H1 (cell line): Measurements from ENCODE around the gene RIMBP2. TPM values are rescaled to one million over a fixed set of nuclear protein-coding genes. Genes with fewer than 3 reads are reported as not detected.

Experiments
- CTCF ChIA-PET: fragments of 300-600 bp; sonication (Branson Sonifier 250); formaldehyde crosslinking; loops from one replicate; lab custom pipeline; 2021; ENCODE audit not compliant: partially characterized antibody; lab: Charles Lee
- POLR2A ChIA-PET: fragments of 300-600 bp; sonication (Branson Sonifier 250); formaldehyde crosslinking; loops from one replicate; lab custom pipeline; 2021; ENCODE audit warnings: inconsistent platforms; ENCODE audit not compliant: partially characterized antibody; lab: Charles Lee
- DNase-seq, 2 experiments: peaks; one replicate each; pipeline versions ENCODE4 v3.0.0 to v3.0.0-alpha.2; 2010 to 2022; ENCODE audit warnings: low spot score in 2 of 2, low read depth in 1 of 2, mixed read lengths in 1 of 2
- FAIRE-seq: peaks from 2 replicates; lab custom pipeline; 2011; peaks lifted over from hg19 to GRCh38; lab: Jason Lieb, UNC
- H2AFZ ChIP-seq: 2 replicates; pipeline ENCODE4 v1.8.1; 2012; ENCODE audit warnings: low read length, inconsistent platforms
- H2AK5ac ChIP-seq: 2 replicates; pipeline ENCODE4 v1.6.1; 2013; ENCODE audit warnings: low read depth, low read length
- H2BK120ac ChIP-seq: replicated peaks from 2 replicates; pipeline ENCODE3; 2013; ENCODE audit warnings: low read depth, low read length, inconsistent platforms
- H2BK12ac ChIP-seq: 2 replicates; pipeline ENCODE4 v1.6.1; 2013; ENCODE audit warnings: low read depth, low read length
- H2BK15ac ChIP-seq: 2 replicates; pipeline ENCODE4 v1.6.1; 2013; ENCODE audit warnings: low read length
- H2BK20ac ChIP-seq: 2 replicates; pipeline ENCODE4 v1.6.1; 2013; ENCODE audit warnings: low read length
- H2BK5ac ChIP-seq: 2 replicates; pipeline ENCODE4 v1.6.1; 2013; ENCODE audit warnings: low read depth, low read length
- H3K14ac ChIP-seq: 2 replicates; pipeline ENCODE4 v1.6.1; 2013; ENCODE audit warnings: inconsistent platforms; ENCODE audit not compliant: insufficient read length
- H3K18ac ChIP-seq: 2 replicates; pipeline ENCODE4 v1.6.1; 2013; ENCODE audit warnings: low read length; ENCODE audit errors: extremely low read depth
- H3K23ac ChIP-seq: 2 replicates; pipeline ENCODE4 v1.6.1; 2013; ENCODE audit warnings: inconsistent platforms; ENCODE audit not compliant: insufficient read length
- H3K23me2 ChIP-seq: 2 replicates; pipeline ENCODE4 v1.6.1; 2013; ENCODE audit warnings: low read depth, low read length
- H3K27ac ChIP-seq: 2 replicates; pipeline ENCODE4 v1.6.1; 2011; ENCODE audit warnings: low read depth, low read length, inconsistent platforms
- H3K27me3 ChIP-seq, 4 experiments: replicated peaks in 1 of 4; 1 replicate in 1 of 4; 2 replicates in 3 of 4; pipeline versions ENCODE4 v1.6.1 to v1.8.1; 2011 to 2013; ENCODE audit warnings: low read length in 3 of 4, mild to moderate bottlenecking in 3 of 4, inconsistent platforms in 2 of 4, mixed read lengths in 2 of 4, moderate library complexity in 1 of 4; ENCODE audit not compliant: control insufficient read depth in 3 of 4, insufficient read depth in 3 of 4; ENCODE audit errors: extremely low read depth in 1 of 4
- H3K36me3 ChIP-seq, 4 experiments: 2 replicates each; pipeline versions ENCODE4 v1.6.1 to v1.8.1; 2011 to 2013; ENCODE audit warnings: mild to moderate bottlenecking in 4 of 4, low read length in 3 of 4, moderate library complexity in 2 of 4, control low read depth in 1 of 4, inconsistent platforms in 1 of 4; ENCODE audit not compliant: insufficient read depth in 4 of 4, control insufficient read depth in 2 of 4
- H3K4ac ChIP-seq: replicated peaks from 2 replicates; pipeline ENCODE3; 2013; ENCODE audit warnings: low read length, low read depth, mixed read lengths, inconsistent platforms; ENCODE audit not compliant: insufficient read length
- H3K4me1 ChIP-seq, 4 experiments: replicated peaks in 1 of 4; 1 replicate in 1 of 4; 2 replicates in 3 of 4; pipeline versions ENCODE4 v1.6.1 to v1.8.1; 2011 to 2013; ENCODE audit warnings: low read length in 3 of 4, inconsistent platforms in 2 of 4, mixed read lengths in 1 of 4; ENCODE audit not compliant: insufficient read depth in 4 of 4, control insufficient read depth in 3 of 4
- H3K4me2 ChIP-seq, 2 experiments: 2 replicates each; pipeline versions ENCODE4 v1.6.1 to v1.8.1; 2011 to 2013; ENCODE audit warnings: low read depth in 2 of 2, low read length in 2 of 2, control low read depth in 1 of 2, inconsistent platforms in 1 of 2, mild to moderate bottlenecking in 1 of 2; ENCODE audit not compliant: insufficient read depth in 1 of 2
- H3K4me3 ChIP-seq, 4 experiments: fragments of 200-600, 300-600 bp in 1 of 4; sonication (generic), shearing (Covaris generic), sonication (Bioruptor Twin) in 1 of 4; 2 replicates each; pipeline versions ENCODE4 v1.5.1 to v1.8.1; 2011 to 2016; ENCODE audit warnings: low read length in 4 of 4, low read depth in 3 of 4, control low read depth in 2 of 4, inconsistent platforms in 2 of 4, mild to moderate bottlenecking in 2 of 4, mixed read lengths in 1 of 4, moderate library complexity in 1 of 4; ENCODE audit not compliant: insufficient read depth in 2 of 4; ENCODE audit errors: extremely low read depth in 1 of 4
- H3K56ac ChIP-seq: replicated peaks from 2 replicates; pipeline ENCODE3; 2013; ENCODE audit warnings: low read depth, mild to moderate bottlenecking, mixed read lengths, low read length, inconsistent platforms; ENCODE audit not compliant: insufficient read length
- H3K79me1 ChIP-seq: 2 replicates; pipeline ENCODE4 v1.6.1; 2013; ENCODE audit warnings: low read depth, low read length, control low read depth
- H3K79me2 ChIP-seq, 2 experiments: 2 replicates each; pipeline versions ENCODE4 v1.6.1 to v1.8.1; 2012 to 2013; ENCODE audit warnings: low read length in 2 of 2, mild to moderate bottlenecking in 2 of 2, inconsistent platforms in 1 of 2; ENCODE audit not compliant: insufficient read depth in 2 of 2, control insufficient read depth in 1 of 2
- H3K9ac ChIP-seq, 4 experiments: replicated peaks in 1 of 4; 1 replicate in 1 of 4; 2 replicates in 3 of 4; pipeline versions ENCODE4 v1.6.1 to v1.8.1; 2011 to 2013; ENCODE audit warnings: low read depth in 3 of 4, low read length in 3 of 4, control low read depth in 2 of 4, mild to moderate bottlenecking in 2 of 4, moderate library complexity in 2 of 4, inconsistent platforms in 1 of 4; ENCODE audit errors: extremely low read depth in 1 of 4
- H3K9me3 ChIP-seq, 2 experiments: 2 replicates each; pipeline versions ENCODE4 v1.6.1 to v1.8.1; 2012 to 2013; ENCODE audit warnings: mild to moderate bottlenecking in 2 of 2, moderate library complexity in 2 of 2, control low read depth in 1 of 2, inconsistent platforms in 1 of 2, low read depth in 1 of 2, low read length in 1 of 2, mixed read lengths in 1 of 2; ENCODE audit not compliant: insufficient read depth in 2 of 2
- H4K20me1 ChIP-seq, 2 experiments: replicated peaks in 1 of 2; 2 replicates each; pipeline versions ENCODE3 to v1.8.1; 2011 to 2013; ENCODE audit warnings: inconsistent platforms in 2 of 2, low read length in 2 of 2, mild to moderate bottlenecking in 1 of 2; ENCODE audit not compliant: insufficient read depth in 2 of 2, control insufficient read depth in 1 of 2
- H4K5ac ChIP-seq: 2 replicates; pipeline ENCODE4 v1.6.1; 2013; ENCODE audit warnings: low read length, low read depth, mixed read lengths, inconsistent platforms; ENCODE audit not compliant: insufficient read length
- H4K8ac ChIP-seq: 2 replicates; pipeline ENCODE4 v1.8.0; 2013; ENCODE audit warnings: mild to moderate bottlenecking, moderate library complexity, low read length, inconsistent platforms; ENCODE audit not compliant: insufficient read depth; ENCODE audit errors: extremely low read depth
- H4K91ac ChIP-seq: replicated peaks from 2 replicates; pipeline ENCODE3; 2013; ENCODE audit warnings: low read length, mixed read lengths, inconsistent platforms; ENCODE audit not compliant: insufficient read length
- BACH1 ChIP-seq: IDR thresholded peaks from 2 replicates; pipeline ENCODE4 v1.6.1; 2012; ENCODE audit warnings: low read length, improper control_type of control experiment
- CBX5 ChIP-seq: fragments of 300-800, 300-1000 bp; sonication (generic); IDR thresholded peaks from 2 replicates; pipeline ENCODE4 v1.7.1; 2016; ENCODE audit warnings: antibody characterized with exemption, low read length, low read depth
- E2F6 ChIP-seq: IDR thresholded peaks from 2 replicates; pipeline ENCODE4 v1.6.1; 2012; ENCODE audit warnings: inconsistent platforms
- EP300 ChIP-seq, 2 experiments: IDR thresholded peaks; 1 replicate in 1 of 2; 2 replicates in 1 of 2; pipeline ENCODE4 v1.6.1; 2011 to 2012; ENCODE audit warnings: low read depth in 2 of 2, low read length in 2 of 2, mild to moderate bottlenecking in 2 of 2, borderline replicate concordance in 1 of 2, inconsistent platforms in 1 of 2, moderate library complexity in 1 of 2
- GABPA ChIP-seq: IDR thresholded peaks from 2 replicates; pipeline ENCODE4 v1.6.1; 2011; ENCODE audit warnings: mild to moderate bottlenecking, low read length, moderate library complexity, borderline replicate concordance; ENCODE audit not compliant: insufficient read depth
- HDAC2 ChIP-seq, 2 experiments: fragments of 300-600 bp in 1 of 2; sonication (generic) in 1 of 2; IDR thresholded peaks; 2 replicates each; pipeline ENCODE4 v1.6.1; 2011 to 2012; ENCODE audit warnings: low read depth in 2 of 2, low read length in 2 of 2, mild to moderate bottlenecking in 2 of 2, moderate library complexity in 2 of 2, borderline replicate concordance in 1 of 2, inconsistent platforms in 1 of 2
- MAX ChIP-seq: IDR thresholded peaks from 2 replicates; pipeline ENCODE4 v1.6.1; 2012; ENCODE audit warnings: inconsistent platforms
- PHF8 ChIP-seq: fragments of 200-600 bp; sonication (generic); conservative IDR thresholded peaks from 2 replicates; pipeline ENCODE4 v1.7.1; 2012; ENCODE audit warnings: low read depth, mild to moderate bottlenecking, inconsistent platforms, low read length, moderate library complexity
- POLR2A ChIP-seq, 2 experiments: IDR thresholded peaks; 1 replicate in 1 of 2; 2 replicates in 1 of 2; pipeline ENCODE4 v1.6.1; 2011; ENCODE audit warnings: low read depth in 2 of 2, low read length in 2 of 2, mild to moderate bottlenecking in 2 of 2; ENCODE audit errors: control extremely low read depth in 1 of 2
- RAD21 ChIP-seq, 2 experiments: IDR thresholded peaks in 1 of 2; conservative IDR thresholded peaks in 1 of 2; 2 replicates each; pipeline ENCODE4 v1.6.1; 2011; ENCODE audit warnings: low read depth in 2 of 2, low read length in 2 of 2, improper control_type of control experiment in 1 of 2, inconsistent platforms in 1 of 2, mild to moderate bottlenecking in 1 of 2, moderate library complexity in 1 of 2
- SIRT6 ChIP-seq: IDR thresholded peaks from one replicate; pipeline ENCODE4 v1.7.1; 2012; ENCODE audit warnings: low read length, inconsistent platforms
- SP2 ChIP-seq: IDR thresholded peaks from 2 replicates; pipeline ENCODE4 v1.6.1; 2012; ENCODE audit warnings: mild to moderate bottlenecking, low read length, inconsistent platforms
- SRF ChIP-seq: IDR thresholded peaks from 2 replicates; pipeline ENCODE4 v1.6.1; 2011; ENCODE audit warnings: mild to moderate bottlenecking, low read depth, low read length, moderate library complexity
- WGBS, 2 experiments: shearing (Covaris generic) in 1 of 2; methylation state at CpG; one replicate each; pipeline versions ENCODE4 v1.1.6 to v1.1.7; 2013 to 2015; ENCODE audit warnings: low lambda C conversion rate in 2 of 2, mixed read lengths in 2 of 2, inconsistent platforms in 1 of 2, low coverage in 1 of 2, missing lambda C conversion rate in 1 of 2; ENCODE audit not compliant: insufficient replicate concordance in 2 of 2, insufficient coverage in 1 of 2, insufficient read length in 1 of 2; ENCODE audit errors: extremely low coverage in 1 of 2, missing lambda C conversion rate in 1 of 2; 5-methylcytosine and 5-hydroxymethylcytosine counted together
- polyA plus RNA-seq, 7 experiments: library from polyadenylated mRNA; depleted of rRNA in 3 of 7; stranded (reverse) in 5 of 7; unstranded in 2 of 7; fragments of >200 nt in 5 of 7; fragments of 200-250 nt in 2 of 7; gene quantifications; 1 replicate in 5 of 7; 2 replicates in 1 of 7; 4 replicates in 1 of 7; pipeline versions ENCODE4 v1.2.1 to v1.2.3, GENCODE V29; 2011 to 2013; ENCODE audit warnings: missing spikeins in 2 of 7, mixed read lengths in 2 of 7
- total RNA-seq: library from RNA; stranded (reverse); fragmentation: NEBNext Ultra II Directional; extraction: Animal tissue kit (Norgen Biotek cat#: 25700); gene quantifications from 2 replicates; pipeline ENCODE4 v1.2.1, GENCODE V29; 2021

Gene RIMBP2
- total and polyA plus RNA-seq, 2 of the 8 experiments (the other 6 are each of a cell fraction or from before 2014, with no cell fraction given): 0.18 to 0.65 TPM

GRCh38 chr12:130628304-130628703 is 87.8 kb downstream of the RIMBP2 start:
- no peak overlapping the region for H3K9ac ChIP-seq
- H3K36me3 ChIP-seq: no peaks in the 10 kb centered on the region
- no peak overlapping the region for H3K18ac ChIP-seq
- FAIRE-seq (no peak), DNase-seq (no peak)
- ChIA-PET CTCF (interaction anchor here (1.6 kb wide), 1 partner anchor 12 kb away, joined by 6 read pairs; no protein-coding TSS in a partner anchor), POLR2A (no interaction called here)
- H3K79me1 ChIP-seq: no peaks in the 10 kb centered on the region
- H4K91ac ChIP-seq: no peak overlapping the region
- H3K27me3 ChIP-seq: no peaks in the 10 kb centered on the region; a peak in 2 of 7 replicates
- no peak overlapping the region for H2BK20ac ChIP-seq
- H2BK5ac ChIP-seq: no peak overlapping the region
- H3K9me3 ChIP-seq: no peaks in the 10 kb centered on the region
- peaks cover 0 to 1% (median under 1%) of the 10 kb centered on the region in 4 experiments; a peak in 2 of 7 replicates for H3K4me1 ChIP-seq
- no peak overlapping the region for H3K4me2 ChIP-seq
- no peak overlapping the region for H2AK5ac ChIP-seq
- H3K79me2 ChIP-seq: no peaks in the 10 kb centered on the region
- H3K27ac ChIP-seq: no peak overlapping the region
- H3K4me3 ChIP-seq: no peak overlapping the region
- no peak overlapping the region for H3K14ac ChIP-seq
- H2BK120ac ChIP-seq: no peak overlapping the region
- H2BK12ac ChIP-seq: no peak overlapping the region
- no peak overlapping the region for H3K56ac ChIP-seq
- H3K23me2 ChIP-seq: peaks cover 5% of the 10 kb centered on the region; the same call in 1 of the 2 replicates
- no peak overlapping the region for H4K5ac ChIP-seq
- 96% methylated on average over 5 of the region's 5 CpGs; no CpG with 5 or more reads in 1 of the 2 experiments for WGBS, 2 experiments
- no peak overlapping the region for H3K23ac ChIP-seq
- H4K8ac ChIP-seq: no peak overlapping the region
- H3K4ac ChIP-seq: no peak overlapping the region
- no peak overlapping the region for H2AFZ ChIP-seq
- peaks cover 0 to 4% of the 10 kb centered on the region in 2 experiments for H4K20me1 ChIP-seq
- no peak overlapping the region for H2BK15ac ChIP-seq
- TF ChIP-seq BACH1 (no peak), SRF (no peak), MAX (no peak), SIRT6 (no peak), E2F6 (no peak), RAD21 (IDR thresholded peaks at IDR 0.05 in 1 of 2, conservative IDR thresholded peaks at IDR 0.05 in 1 of 2; ENCODE audit: low read depth in 2 of 2, low read length in 2 of 2) (no peak), GABPA (no peak), EP300 (IDR thresholded peaks at IDR 0.05; ENCODE audit: borderline replicate concordance in 1 of 2, low read depth in 2 of 2, low read length in 2 of 2) (no peak), CBX5 (no peak), PHF8 (no peak), SP2 (no peak), POLR2A (IDR thresholded peaks at IDR 0.05; ENCODE audit: control extremely low read depth in 1 of 2, low read depth in 2 of 2, low read length in 2 of 2) (no peak), HDAC2 (IDR thresholded peaks at IDR 0.05; ENCODE audit: borderline replicate concordance in 1 of 2, low read depth in 2 of 2, low read length in 2 of 2) (no peak)
